Neural progenitor cell (in vitro differentiated cells): ENCODE results near the gene TSHZ2. TPM values are rescaled to one million over a fixed set of nuclear protein-coding genes. Genes with fewer than 3 reads are reported as not detected.

Experiments used
- DNase-seq: peaks from one replicate; pipeline ENCODE4 v3.0.0-alpha.2; 2016; ENCODE audit warnings: low spot score
- H2AFZ ChIP-seq: fragments of 200-600 bp; sonication (generic); replicated peaks from 2 replicates; pipeline ENCODE4 v1.6.1; 2016; ENCODE audit warnings: antibody characterized with exemption
- H3F3A ChIP-seq: fragments of 200-600 bp; sonication (generic); 2 replicates; pipeline ENCODE4 v1.6.1; 2016; ENCODE audit warnings: antibody characterized with exemption, low read depth
- H3K27ac ChIP-seq: fragments of 200-600 bp; sonication (generic); 2 replicates; pipeline ENCODE4 v1.5.1; 2016; ENCODE audit warnings: mild to moderate bottlenecking
- H3K27me3 ChIP-seq: fragments of 200-600 bp; sonication (generic); 2 replicates; pipeline ENCODE4 v1.6.1; 2016; ENCODE audit warnings: mild to moderate bottlenecking, moderate library complexity
- H3K36me3 ChIP-seq: fragments of 200-600 bp; sonication (generic); 2 replicates; pipeline ENCODE4 v1.5.1; 2016
- H3K4me1 ChIP-seq: fragments of 200-600 bp; sonication (generic); 2 replicates; pipeline ENCODE4 v1.6.1; 2016; ENCODE audit warnings: mixed run types
- H3K4me2 ChIP-seq: fragments of 200-600 bp; sonication (generic); 2 replicates; pipeline ENCODE4 v1.6.1; 2016
- H3K4me3 ChIP-seq: fragments of 200-600 bp; sonication (generic); 2 replicates; pipeline ENCODE4 v1.5.1; 2016
- H3K79me2 ChIP-seq: fragments of 200-600 bp; sonication (generic); 2 replicates; pipeline ENCODE4 v1.6.1; 2016; ENCODE audit warnings: low read depth
- H3K9ac ChIP-seq: fragments of 200-600 bp; sonication (generic); 2 replicates; pipeline ENCODE4 v1.6.1; 2016
- H3K9me3 ChIP-seq: fragments of 200-600 bp; sonication (generic); 2 replicates; pipeline ENCODE4 v1.5.1; 2016; ENCODE audit warnings: low read depth
- H4K20me1 ChIP-seq: fragments of 200-600 bp; sonication (generic); 2 replicates; pipeline ENCODE4 v1.6.1; 2016; ENCODE audit warnings: low read depth
- H3K27ac Mint-ChIP-seq: 3 replicates; pipeline ENCODE4 v1.8.0; 2021; ENCODE audit warnings: mixed read lengths
- H3K27me3 Mint-ChIP-seq: 2 replicates; pipeline ENCODE4 v1.8.0; 2022; ENCODE audit warnings: low read depth, mild to moderate bottlenecking, inconsistent platforms, moderate library complexity, mixed read lengths; ENCODE audit not compliant: insufficient read depth
- H3K36me3 Mint-ChIP-seq: 3 replicates; pipeline ENCODE4 v1.8.0; 2021; ENCODE audit warnings: mixed read lengths
- H3K4me1 Mint-ChIP-seq: 3 replicates; pipeline ENCODE4 v1.8.0; 2021; ENCODE audit warnings: mixed read lengths
- H3K4me3 Mint-ChIP-seq: 3 replicates; pipeline ENCODE4 v1.8.0; 2021; ENCODE audit warnings: mild to moderate bottlenecking, moderate library complexity, mixed read lengths
- H3K9me3 Mint-ChIP-seq: 3 replicates; pipeline ENCODE4 v1.8.0; 2020; ENCODE audit warnings: mixed read lengths
- EZH2 ChIP-seq: fragments of 200-600 bp; sonication (generic); IDR thresholded peaks from 2 replicates; pipeline ENCODE4 v1.6.1; 2017; ENCODE audit warnings: antibody characterized with exemption, mild to moderate bottlenecking, moderate library complexity
- EZH2phosphoT487 ChIP-seq: fragments of 200-600 bp; sonication (generic); IDR thresholded peaks from 2 replicates; pipeline ENCODE4 v1.6.1; 2017; ENCODE audit warnings: antibody characterized with exemption
- total RNA-seq: library from RNA; depleted of rRNA; stranded (reverse); fragments of >200 nt; gene quantifications from 2 replicates; pipeline ENCODE4 v1.2.3, GENCODE V29; 2015; ENCODE audit warnings: low replicate concordance
- TF ChIP-seq, protein P1 (sequence below): fragments of 200-600 bp; sonication (generic); IDR thresholded peaks from 2 replicates; pipeline ENCODE4 v1.5.1; 2017; ENCODE audit warnings: antibody characterized with exemption, mild to moderate bottlenecking

The TSHZ2 gene
- total RNA-seq, 1 donor from 2014 or later: 1.8 TPM

DNA sequence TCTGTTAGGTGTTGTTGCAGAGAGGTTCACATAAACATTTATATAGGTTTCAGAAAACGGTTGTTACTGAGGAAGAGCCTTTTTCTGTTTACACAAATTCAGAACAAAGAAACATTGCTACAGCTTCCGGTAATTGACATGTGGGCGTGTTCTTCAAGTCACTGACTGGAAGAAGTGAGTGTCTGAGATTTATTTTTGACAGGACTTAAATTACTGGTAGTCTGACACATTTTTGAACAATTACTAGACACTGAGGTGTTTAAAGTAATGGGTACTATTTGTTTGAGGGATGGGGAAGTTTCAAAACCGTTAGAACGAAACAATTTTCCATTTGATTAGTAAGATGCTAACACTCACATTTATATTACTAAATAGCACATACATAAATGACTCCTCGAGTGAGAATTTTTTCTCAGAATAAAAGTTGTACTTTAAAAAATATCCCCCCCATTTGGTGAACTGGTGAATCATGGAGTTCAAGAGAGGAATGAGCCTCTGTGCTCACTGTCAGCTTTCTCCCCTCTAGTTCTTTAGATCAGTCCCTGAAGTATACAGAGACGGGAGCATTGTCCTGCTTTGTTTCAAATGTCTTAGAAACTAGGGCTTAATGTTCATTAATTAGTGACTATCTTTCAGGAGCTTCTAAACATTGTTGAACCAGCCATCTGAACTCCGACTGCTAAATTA is 98.7 kb downstream of the TSHZ2 start:
- no peaks in the 10 kb centered on the region for H3K36me3 ChIP-seq
- no peak overlapping the region for H2AFZ ChIP-seq
- H3K4me3 Mint-ChIP-seq: no peak overlapping the region
- H3K79me2 ChIP-seq: no peaks in the 10 kb centered on the region
- no peaks in the 10 kb centered on the region for H3K27me3 Mint-ChIP-seq
- H3K4me1 ChIP-seq: peaks cover 19% of the 10 kb centered on the region
- no peak overlapping the region for H3K9ac ChIP-seq
- no peaks in the 10 kb centered on the region for H4K20me1 ChIP-seq
- H3K4me1 Mint-ChIP-seq: no peaks in the 10 kb centered on the region
- H3K36me3 Mint-ChIP-seq: no peaks in the 10 kb centered on the region
- H3K4me2 ChIP-seq: peak overlapping the region; percentile 13
- H3K27me3 ChIP-seq: no peaks in the 10 kb centered on the region
- no peak overlapping the region for H3K27ac Mint-ChIP-seq
- no peak overlapping the region for H3K27ac ChIP-seq
- TF ChIP-seq, protein P1, sequence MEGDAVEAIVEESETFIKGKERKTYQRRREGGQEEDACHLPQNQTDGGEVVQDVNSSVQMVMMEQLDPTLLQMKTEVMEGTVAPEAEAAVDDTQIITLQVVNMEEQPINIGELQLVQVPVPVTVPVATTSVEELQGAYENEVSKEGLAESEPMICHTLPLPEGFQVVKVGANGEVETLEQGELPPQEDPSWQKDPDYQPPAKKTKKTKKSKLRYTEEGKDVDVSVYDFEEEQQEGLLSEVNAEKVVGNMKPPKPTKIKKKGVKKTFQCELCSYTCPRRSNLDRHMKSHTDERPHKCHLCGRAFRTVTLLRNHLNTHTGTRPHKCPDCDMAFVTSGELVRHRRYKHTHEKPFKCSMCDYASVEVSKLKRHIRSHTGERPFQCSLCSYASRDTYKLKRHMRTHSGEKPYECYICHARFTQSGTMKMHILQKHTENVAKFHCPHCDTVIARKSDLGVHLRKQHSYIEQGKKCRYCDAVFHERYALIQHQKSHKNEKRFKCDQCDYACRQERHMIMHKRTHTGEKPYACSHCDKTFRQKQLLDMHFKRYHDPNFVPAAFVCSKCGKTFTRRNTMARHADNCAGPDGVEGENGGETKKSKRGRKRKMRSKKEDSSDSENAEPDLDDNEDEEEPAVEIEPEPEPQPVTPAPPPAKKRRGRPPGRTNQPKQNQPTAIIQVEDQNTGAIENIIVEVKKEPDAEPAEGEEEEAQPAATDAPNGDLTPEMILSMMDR: no peak
- TF ChIP-seq EZH2phosphoT487 (no peak), EZH2 (no peak)
- peak; percentile 9 for DNase-seq
- no peaks in the 10 kb centered on the region for H3K9me3 Mint-ChIP-seq
- no peak overlapping the region for H3K4me3 ChIP-seq
- H3K9me3 ChIP-seq: no peaks in the 10 kb centered on the region
- H3F3A ChIP-seq: no peaks in the 10 kb centered on the region

DNA sequence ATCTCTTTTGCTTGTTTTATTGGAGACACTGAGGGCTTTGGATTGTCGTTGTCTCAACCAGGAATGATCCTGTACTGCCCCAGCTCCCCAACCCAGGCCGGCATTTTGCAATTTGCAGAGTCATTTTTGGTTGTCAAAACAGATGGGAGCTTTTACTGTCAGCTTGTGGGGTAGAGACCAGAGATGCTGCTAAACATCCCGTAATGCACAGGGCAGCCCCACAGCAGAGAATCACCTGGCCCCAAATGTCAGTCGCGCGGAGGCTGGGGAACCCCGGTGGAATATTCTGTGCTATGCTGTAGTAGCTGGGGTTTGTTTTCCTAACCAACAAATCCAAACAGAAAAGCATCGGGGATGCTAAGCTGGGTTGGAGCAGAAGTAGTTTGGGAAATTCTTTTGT is 99.7 kb downstream of the TSHZ2 start:
- Mint-ChIP-seq H3K27me3 (no peaks in the 10 kb centered on the region), H3K27ac (no peak overlapping the region), H3K9me3 (no peaks in the 10 kb centered on the region), H3K4me3 (no peak overlapping the region), H3K36me3 (no peaks in the 10 kb centered on the region), H3K4me1 (no peaks in the 10 kb centered on the region)
- DNase-seq: no peak
- Histone ChIP-seq H4K20me1 (no peaks in the 10 kb centered on the region), H3K9me3 (no peaks in the 10 kb centered on the region), H3K4me1 (peaks cover 19% of the 10 kb centered on the region), H3K27me3 (no peaks in the 10 kb centered on the region), H3K27ac (no peak overlapping the region), H3K4me2 (no peak overlapping the region), H3K79me2 (no peaks in the 10 kb centered on the region), H3K36me3 (no peaks in the 10 kb centered on the region), H3K9ac (no peak overlapping the region), H3F3A (no peaks in the 10 kb centered on the region), H2AFZ (no peak overlapping the region), H3K4me3 (no peak overlapping the region)
- TF ChIP-seq EZH2 (no peak), EZH2phosphoT487 (no peak)
- TF ChIP-seq, protein P1: no peak

GRCh38 chr20:53072923-53073579 is 100.9 kb downstream of the TSHZ2 start:
- Histone ChIP-seq H3K4me2 (no peak overlapping the region), H3K9ac (no peak overlapping the region), H3K4me1 (peaks cover 19% of the 10 kb centered on the region), H3K9me3 (no peaks in the 10 kb centered on the region), H3F3A (no peaks in the 10 kb centered on the region), H3K27ac (no peak overlapping the region), H3K36me3 (no peaks in the 10 kb centered on the region), H3K79me2 (no peaks in the 10 kb centered on the region), H2AFZ (no peak overlapping the region), H3K4me3 (no peak overlapping the region), H3K27me3 (no peaks in the 10 kb centered on the region), H4K20me1 (no peaks in the 10 kb centered on the region)
- no peaks in the 10 kb centered on the region for H3K27me3 Mint-ChIP-seq
- H3K4me1 Mint-ChIP-seq: no peaks in the 10 kb centered on the region
- no peak overlapping the region for H3K4me3 Mint-ChIP-seq
- H3K9me3 Mint-ChIP-seq: no peaks in the 10 kb centered on the region
- no peak for DNase-seq
- TF ChIP-seq EZH2phosphoT487: no peak
- TF ChIP-seq, protein P1: no peak
- TF ChIP-seq EZH2: no peak
- H3K27ac Mint-ChIP-seq: no peak overlapping the region
- H3K36me3 Mint-ChIP-seq: no peaks in the 10 kb centered on the region
